PFSK-1 (cell line): ENCODE data around the gene PPP1R1A.

Experiments
- FOXP2 ChIP-seq: optimal IDR thresholded peaks from 2 replicates; pipeline ENCODE3; 2011; ENCODE audit warnings: borderline replicate concordance, control low read depth, inconsistent platforms; ENCODE audit not compliant: insufficient read depth; ENCODE audit errors: extremely low read length, extremely low read depth
- POLR2AphosphoS5 ChIP-seq: IDR thresholded peaks from 2 replicates; pipeline ENCODE4 v1.6.1; 2012; ENCODE audit warnings: low read depth, mild to moderate bottlenecking, control low read depth, low read length, moderate library complexity
- SIN3A ChIP-seq: IDR thresholded peaks from 2 replicates; pipeline ENCODE4 v1.6.1; 2012; ENCODE audit warnings: mild to moderate bottlenecking, low read length, moderate library complexity, borderline replicate concordance; ENCODE audit not compliant: insufficient read depth
- TAF1 ChIP-seq: IDR thresholded peaks from 2 replicates; pipeline ENCODE4 v1.6.1; 2012; ENCODE audit warnings: low read length, control low read depth, borderline replicate concordance; ENCODE audit not compliant: insufficient read depth
- TF ChIP-seq, protein P1 (sequence below), 2 experiments: IDR thresholded peaks; 2 replicates each; pipeline versions ENCODE4 v1.6.1 to v1.8.0; 2011 to 2012; ENCODE audit warnings: low read depth in 2 of 2, low read length in 2 of 2, control low read depth in 1 of 2, inconsistent platforms in 1 of 2, mild to moderate bottlenecking in 1 of 2, moderate library complexity in 1 of 2; ENCODE audit not compliant: insufficient read depth in 1 of 2

PPP1R1A gene

DNA sequence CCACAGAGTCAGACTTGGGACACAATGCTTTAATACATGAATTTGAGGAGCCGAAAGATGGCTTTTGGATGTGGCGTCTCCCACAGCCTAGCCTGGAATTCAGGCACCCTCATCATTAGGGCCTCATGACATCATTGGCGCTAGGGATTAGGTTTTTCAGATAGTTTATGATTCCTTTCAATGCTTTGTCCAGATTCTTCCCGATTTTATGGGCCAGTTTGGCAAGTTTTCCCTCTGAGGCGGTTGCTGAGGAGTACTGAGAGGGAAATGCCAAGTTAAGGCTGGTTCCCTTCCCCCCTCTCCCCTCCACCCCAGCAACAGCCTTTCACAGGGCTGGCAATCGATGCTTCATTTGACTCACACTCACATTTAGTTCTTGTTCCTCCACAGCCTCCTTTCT, 19.7 kb upstream of the PPP1R1A start:
- TF ChIP-seq POLR2AphosphoS5: no peak
- TF ChIP-seq, protein P1, sequence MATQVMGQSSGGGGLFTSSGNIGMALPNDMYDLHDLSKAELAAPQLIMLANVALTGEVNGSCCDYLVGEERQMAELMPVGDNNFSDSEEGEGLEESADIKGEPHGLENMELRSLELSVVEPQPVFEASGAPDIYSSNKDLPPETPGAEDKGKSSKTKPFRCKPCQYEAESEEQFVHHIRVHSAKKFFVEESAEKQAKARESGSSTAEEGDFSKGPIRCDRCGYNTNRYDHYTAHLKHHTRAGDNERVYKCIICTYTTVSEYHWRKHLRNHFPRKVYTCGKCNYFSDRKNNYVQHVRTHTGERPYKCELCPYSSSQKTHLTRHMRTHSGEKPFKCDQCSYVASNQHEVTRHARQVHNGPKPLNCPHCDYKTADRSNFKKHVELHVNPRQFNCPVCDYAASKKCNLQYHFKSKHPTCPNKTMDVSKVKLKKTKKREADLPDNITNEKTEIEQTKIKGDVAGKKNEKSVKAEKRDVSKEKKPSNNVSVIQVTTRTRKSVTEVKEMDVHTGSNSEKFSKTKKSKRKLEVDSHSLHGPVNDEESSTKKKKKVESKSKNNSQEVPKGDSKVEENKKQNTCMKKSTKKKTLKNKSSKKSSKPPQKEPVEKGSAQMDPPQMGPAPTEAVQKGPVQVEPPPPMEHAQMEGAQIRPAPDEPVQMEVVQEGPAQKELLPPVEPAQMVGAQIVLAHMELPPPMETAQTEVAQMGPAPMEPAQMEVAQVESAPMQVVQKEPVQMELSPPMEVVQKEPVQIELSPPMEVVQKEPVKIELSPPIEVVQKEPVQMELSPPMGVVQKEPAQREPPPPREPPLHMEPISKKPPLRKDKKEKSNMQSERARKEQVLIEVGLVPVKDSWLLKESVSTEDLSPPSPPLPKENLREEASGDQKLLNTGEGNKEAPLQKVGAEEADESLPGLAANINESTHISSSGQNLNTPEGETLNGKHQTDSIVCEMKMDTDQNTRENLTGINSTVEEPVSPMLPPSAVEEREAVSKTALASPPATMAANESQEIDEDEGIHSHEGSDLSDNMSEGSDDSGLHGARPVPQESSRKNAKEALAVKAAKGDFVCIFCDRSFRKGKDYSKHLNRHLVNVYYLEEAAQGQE (IDR thresholded peaks at IDR 0.05; ENCODE audit: insufficient read depth in 1 of 2, low read depth in 2 of 2, low read length in 2 of 2): no peak

DNA sequence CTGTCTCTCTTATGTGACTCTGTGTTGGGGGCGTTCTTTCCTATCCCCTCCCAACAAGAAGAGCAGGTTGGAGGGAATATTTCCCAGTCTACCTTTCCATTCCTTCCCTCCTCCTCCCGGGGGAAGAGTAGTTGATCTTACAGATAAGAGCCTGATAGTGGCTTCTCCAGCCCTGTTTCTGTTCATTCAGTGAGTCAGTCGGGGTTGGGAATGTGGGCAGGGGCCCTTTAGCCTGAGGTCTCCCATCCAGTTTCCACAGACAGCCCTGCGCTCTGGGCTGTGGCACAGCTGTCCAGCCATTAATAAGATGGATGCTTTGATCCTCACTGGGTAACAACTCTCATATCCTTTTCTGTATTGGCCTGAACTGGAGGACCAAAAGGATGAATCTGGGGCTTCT, 18.1 kb upstream of the PPP1R1A start:
- TF ChIP-seq TAF1 (no peak), SIN3A (no peak), POLR2AphosphoS5 (no peak), FOXP2 (no peak)

DNA sequence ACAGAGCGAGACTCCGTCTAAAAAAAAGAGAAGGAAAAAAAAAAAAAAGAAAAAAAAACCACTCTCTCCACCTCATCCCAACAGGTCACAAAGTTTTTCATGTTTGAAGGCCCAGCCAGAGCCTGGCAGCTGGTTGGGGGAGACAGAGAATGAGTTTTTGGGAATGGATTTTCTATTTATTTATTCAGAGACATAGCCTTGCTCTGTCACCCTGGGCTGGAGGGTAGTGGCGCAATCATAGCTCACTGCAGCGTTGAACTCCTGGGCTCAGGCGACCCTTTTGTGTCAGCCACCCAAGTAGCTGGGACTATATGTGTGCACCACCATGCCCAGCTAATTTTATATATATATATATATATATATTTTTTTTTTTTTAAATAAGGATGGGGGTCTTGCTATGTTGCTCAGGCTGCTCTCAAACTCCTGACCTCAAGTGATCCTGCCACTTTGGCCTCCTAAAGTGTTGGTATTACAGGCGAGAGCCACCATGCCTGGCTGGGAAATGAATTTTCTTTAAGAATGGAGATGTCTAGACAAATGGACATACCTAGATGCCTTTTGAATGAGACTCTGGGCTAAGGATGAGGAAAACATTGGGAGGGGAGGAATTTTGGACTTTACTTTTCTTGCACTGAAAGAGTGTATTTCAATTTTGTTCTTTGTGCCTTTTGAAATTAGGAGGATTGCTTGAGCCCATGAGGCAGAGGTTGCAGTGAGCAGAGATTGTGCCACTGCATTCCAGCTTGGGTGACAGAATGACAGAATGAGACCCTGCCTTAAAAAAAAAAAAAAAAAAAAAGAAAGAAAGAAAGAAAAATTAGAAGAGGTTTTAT, 16.9 kb upstream of the PPP1R1A start:
- TF ChIP-seq TAF1 (no peak), SIN3A (no peak), FOXP2 (no peak), POLR2AphosphoS5 (no peak)
- TF ChIP-seq, protein P1 (IDR thresholded peaks at IDR 0.05; ENCODE audit: insufficient read depth in 1 of 2, low read depth in 2 of 2, low read length in 2 of 2): no peak

DNA sequence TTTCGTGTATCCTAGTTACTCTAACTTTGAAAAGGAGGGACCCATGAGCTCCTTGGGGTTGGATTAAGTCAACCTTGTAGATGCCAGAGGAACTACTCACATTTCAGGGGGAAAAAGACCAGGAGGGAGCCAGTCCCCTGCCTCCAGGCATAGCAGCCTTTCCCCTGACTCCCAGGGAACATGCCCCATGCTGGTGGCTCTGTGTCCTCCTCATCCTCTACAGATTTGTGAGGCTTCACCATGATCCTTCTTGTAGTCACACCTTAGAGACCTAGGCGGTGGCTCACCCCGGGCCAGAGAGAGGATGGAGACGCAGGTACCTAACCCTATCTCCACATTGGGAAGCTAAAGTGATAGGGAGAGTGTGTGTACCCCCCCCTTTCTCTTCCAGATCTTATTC, 16.0 kb upstream of the PPP1R1A start:
- TF ChIP-seq SIN3A: no peak
- TF ChIP-seq, protein P1 (IDR thresholded peaks at IDR 0.05; ENCODE audit: insufficient read depth in 1 of 2, low read depth in 2 of 2, low read length in 2 of 2): no peak
- no peak for TF ChIP-seq FOXP2
- TF ChIP-seq POLR2AphosphoS5: no peak
- TF ChIP-seq TAF1: no peak

DNA sequence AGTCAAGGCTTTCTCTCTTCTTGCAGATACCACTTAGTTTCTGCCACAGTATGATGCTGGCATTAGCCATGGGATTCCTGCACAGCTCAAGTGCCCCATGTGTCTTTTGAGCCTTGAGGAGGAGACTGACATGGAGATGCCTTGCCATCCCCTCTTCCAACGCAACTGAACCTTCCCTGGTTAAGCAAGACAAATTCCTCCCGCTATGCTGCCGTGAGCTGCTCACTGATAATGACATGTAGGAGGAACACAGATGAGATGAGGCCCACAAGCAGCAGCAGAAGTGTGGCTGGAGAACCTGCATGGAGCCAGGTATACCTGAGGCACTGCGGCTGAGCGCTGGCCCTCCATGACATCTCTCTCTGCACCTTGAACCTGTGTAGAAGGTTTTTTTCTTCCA, 15.4 kb upstream of the PPP1R1A start:
- TF ChIP-seq FOXP2: no peak
- no peak for TF ChIP-seq POLR2AphosphoS5
- TF ChIP-seq SIN3A: no peak
- TF ChIP-seq, protein P1 (IDR thresholded peaks at IDR 0.05; ENCODE audit: insufficient read depth in 1 of 2, low read depth in 2 of 2, low read length in 2 of 2): no peak
- no peak for TF ChIP-seq TAF1
